GM13977 (cell line): ENCODE measurements around the gene PRPF6.

Experiments used
- DNase-seq: peaks from one replicate; pipeline ENCODE4 v3.0.0; 2012; ENCODE audit warnings: low spot score
- CTCF ChIP-seq: IDR thresholded peaks from 2 replicates; pipeline ENCODE4 v1.5.1; 2012; ENCODE audit warnings: mild to moderate bottlenecking, control low read depth; ENCODE audit not compliant: insufficient read depth; ENCODE audit errors: extremely low read depth, missing control alignments
- in situ Hi-C: fragments of 300-500 bp; cut with MboI; formaldehyde crosslinking; loops from one replicate; pipeline ENCODE4 v1.12.0; 2022; ENCODE audit warnings: low sequenced_read_pairs, low pct_unique_long_range_greater_than_20kb, mixed read lengths, inconsistent platforms; ENCODE audit not compliant: unreplicated experiment

Gene PRPF6

DNA sequence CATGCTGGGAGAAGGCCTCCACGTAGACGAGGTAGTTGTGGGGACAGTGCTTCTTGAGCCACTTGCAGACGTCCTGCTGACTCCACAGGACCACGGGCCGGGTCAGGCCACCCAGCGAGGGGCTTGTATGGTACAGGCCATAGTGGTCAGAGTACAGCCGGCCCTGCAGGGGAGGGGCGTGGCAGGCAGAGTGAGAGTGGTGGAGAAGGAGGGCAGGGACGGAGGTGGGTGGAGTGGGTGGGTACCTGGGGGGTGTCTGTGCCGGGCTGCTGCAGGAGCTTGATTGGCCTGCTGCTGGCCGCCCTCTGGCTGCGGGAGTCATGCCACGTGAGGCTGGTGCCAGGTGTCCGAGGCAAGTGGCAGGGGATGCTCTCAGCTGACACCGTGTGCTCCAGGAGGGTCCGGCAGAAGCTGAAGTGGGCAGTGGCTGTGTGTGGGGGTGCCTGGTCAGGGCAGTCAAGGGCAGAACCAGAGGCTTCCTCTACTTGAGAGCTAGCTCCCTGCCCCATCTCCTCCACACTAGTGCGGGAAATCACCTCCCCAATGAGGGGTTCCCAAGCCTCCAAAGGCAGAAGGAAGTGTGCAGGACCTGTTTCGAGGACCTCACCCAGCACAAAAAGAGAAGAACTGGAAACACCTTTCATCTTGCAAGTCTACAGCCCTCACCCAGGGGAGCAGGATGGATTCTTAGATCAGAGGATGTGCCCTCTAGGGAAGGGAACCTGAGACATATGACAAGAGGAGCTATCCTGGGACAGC, 3.8 kb upstream of the PRPF6 start:
- TF ChIP-seq CTCF = no peak
- in situ Hi-C loops = no loop called here
- no peak for DNase-seq

DNA sequence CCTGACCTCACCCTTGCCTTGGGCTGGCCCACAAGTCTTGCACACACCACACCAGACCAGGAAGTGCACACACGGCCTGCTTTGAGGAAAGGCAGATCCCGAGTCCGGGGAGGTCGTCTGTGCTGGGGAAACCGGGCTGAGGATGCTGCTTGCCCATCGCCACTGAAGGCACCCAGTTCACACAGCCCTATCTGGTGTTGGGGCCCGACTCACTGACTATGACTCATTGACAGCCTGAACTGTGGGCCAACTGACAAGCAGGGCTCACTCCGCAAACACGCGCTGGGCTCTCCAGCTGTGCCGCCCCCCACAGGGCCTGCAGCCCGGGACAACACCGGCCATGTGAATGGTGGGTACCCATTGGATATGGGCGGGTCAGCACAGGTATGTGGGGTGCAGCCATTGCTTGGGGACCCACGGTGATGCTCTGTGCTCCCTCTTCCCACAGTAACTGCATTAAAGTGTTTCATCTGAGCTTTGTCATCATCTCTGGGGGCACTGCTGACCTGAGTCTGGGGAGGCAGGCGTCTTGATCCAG, 3.1 kb upstream of the PRPF6 start:
- in situ Hi-C loops = no loop called here
- DNase-seq = no peak
- TF ChIP-seq CTCF = no peak

GRCh38 chr20:63978319-63979228, 2.4 kb upstream of the PRPF6 start:
- no peak for TF ChIP-seq CTCF
- peak; percentile 80 for DNase-seq
- in situ Hi-C loops = no loop called here

GRCh38 chr20:63979229-63979556, 1.7 kb upstream of the PRPF6 start:
- in situ Hi-C loops = no loop called here
- no peak for TF ChIP-seq CTCF
- peak; percentile 52 for DNase-seq

DNA sequence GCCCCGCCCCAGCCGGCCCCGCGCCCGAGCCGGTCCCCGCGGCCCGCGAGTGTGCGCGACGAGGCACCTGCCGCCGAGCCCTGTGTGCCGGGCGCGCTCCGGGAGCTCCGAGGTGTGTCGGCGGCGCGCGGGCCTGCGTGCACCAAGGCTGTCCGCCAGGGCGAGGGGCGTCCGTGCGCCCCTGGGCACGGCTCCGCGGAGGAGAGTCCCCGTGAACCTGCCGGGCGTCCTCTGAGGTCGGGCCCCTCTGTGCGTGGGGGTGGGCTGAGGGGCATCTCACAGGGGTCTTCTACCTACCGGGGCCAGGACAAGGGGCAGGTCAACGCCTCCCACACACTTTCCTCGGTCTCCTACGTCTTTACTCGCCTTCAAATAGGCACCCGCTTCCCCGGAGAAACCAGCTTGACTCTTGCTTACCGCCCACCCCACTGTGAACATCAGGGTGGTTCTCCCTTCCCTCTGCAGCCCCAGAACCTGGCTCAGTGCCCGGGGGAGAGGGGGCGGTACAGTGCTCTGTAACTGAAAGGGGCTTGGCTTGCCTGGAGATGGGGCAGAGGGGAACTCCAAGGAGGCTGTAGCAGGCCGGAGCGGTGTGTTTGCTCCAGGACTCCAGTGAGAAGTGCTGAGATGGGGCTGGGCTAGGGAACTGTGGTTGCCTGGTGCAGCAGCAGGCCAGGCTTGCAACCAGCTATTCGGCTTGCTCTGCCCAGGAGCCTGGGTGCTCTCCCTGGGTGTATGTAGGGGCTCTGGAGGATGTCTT, 1.2 kb upstream of the PRPF6 start, which contains the start of gene SAMD10:
Gene SAMD10, minus strand, starts transcription at position 86 of the 760 bp plus-strand sequence. CDS start 175 bp downstream, outside the sequence.
- in situ Hi-C loops = no loop called here
- peak; percentile 89 for DNase-seq
- no peak for TF ChIP-seq CTCF

DNA sequence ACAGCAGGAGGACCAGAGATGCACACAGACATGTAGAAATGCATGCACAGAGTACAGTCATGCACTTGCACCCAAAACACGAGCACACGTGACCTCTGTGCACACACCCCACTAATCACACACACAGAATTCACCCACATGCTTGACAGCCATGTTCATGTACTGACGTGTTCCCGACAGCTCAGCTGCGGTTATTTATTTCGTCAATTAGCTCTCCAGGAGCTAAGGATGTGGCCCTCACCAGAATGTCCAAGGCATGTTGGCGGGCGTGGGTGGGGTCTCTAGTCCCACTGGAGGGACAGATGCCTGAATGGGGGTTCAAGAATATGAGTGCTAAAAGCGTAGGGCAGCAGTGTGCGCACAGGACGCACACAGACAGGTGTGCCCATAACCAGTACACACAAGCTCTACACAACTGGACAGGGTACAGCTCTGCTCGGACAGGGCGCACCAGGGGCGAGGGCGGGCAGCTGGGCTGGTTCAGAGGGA, 571 bp upstream of the PRPF6 start:
- TF ChIP-seq CTCF = no peak
- peak; percentile 66 for DNase-seq
- in situ Hi-C loops = no loop called here
